GM18502 (cell line): ENCODE measurements around the gene CNOT10.

Experiments used
- ATAC-seq: cut with Tn5 transposase; IDR thresholded peaks from one replicate; pipeline ENCODE4 v1.9.1; 2021; ENCODE audit warnings: mild to moderate bottlenecking; ENCODE audit not compliant: unreplicated experiment, poor library complexity

CNOT10 gene

GRCh38 chr3:32816439-32817256, 131.7 kb downstream of the CNOT10 start:
- ATAC-seq, result no peak

DNA sequence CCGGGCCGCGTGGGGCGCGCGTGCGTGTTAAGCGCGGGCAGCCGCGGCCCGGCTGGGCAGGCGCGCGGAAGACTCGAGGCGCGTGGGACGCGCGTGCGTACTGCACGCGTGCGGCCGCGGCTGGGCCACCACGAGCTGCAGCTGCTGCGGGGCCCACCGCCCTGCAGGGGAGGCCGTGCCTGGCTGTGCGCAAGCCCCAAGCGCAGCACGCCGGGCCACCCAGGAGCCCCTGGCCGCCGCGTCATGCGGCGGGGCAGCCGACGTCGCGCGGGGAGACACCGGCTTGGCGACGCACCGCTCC, 132.2 kb downstream of the CNOT10 start:
- no peak for ATAC-seq

DNA sequence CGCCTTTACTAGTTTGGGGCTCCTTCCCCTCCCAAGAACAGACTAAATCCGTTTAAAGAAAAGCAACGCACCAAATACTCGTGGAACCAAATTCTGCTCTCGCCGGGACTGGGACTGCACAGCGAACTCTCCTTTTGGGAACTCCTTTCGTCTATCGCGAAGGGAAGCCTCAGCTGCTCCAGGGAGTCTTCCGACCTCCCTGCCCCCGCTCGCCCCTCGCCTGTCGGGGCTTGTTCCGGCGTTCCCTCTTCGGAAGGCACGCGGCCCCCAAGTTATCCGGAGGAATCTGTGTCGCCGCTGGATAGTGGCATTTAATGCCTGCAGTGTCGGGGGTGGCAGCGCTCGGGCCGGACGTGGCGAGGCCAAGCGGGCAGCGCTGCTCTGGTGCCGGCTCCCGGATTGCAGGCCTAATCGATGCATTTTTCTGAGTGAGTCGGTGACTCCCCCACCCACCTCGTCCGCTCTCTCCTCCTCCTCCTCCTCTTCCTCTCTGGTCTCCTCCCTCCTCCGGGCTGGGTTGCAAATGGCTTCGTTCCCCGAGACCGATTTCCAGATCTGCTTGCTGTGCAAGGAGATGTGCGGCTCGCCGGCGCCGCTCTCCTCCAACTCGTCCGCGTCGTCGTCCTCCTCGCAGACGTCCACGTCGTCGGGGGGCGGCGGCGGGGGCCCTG, 132.7 kb downstream of the CNOT10 start, which contains the start of gene TRIM71:
TRIM71 (plus strand) TSS at position 440 of the 671 bp plus-strand sequence; CDS start at position 524, 84 bp downstream.
- ATAC-seq, result no peak

GRCh38 chr3:32818229-32818969, 133.4 kb downstream of the CNOT10 start:
- ATAC-seq, result no peak

DNA sequence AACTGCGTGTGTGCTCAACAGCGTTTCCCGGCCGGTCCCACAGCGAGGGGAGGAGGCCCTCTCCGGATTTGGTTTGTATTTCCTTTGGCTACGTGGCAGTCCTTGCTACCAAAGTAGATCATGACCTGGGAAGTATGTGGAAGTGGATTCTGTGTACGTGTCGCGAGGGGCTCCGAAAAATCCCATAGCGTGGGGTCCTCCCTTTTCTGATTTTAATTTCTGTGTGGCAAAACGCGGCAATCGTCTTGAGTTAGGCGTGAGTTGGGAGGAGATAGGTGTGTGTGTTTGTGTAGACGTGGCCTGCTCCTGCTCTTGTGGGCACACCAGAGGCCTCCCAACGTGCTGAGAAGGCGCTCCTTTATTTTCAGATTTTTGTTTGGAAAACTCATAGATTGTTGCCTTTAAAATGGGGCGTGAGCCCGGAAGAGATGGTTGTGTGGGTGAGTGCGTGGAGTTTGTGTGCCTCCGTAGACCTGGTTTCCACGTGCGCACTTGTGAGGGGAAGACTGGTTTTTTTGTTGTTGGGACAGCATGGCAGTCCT, 134.1 kb downstream of the CNOT10 start:
- no peak for ATAC-seq

DNA sequence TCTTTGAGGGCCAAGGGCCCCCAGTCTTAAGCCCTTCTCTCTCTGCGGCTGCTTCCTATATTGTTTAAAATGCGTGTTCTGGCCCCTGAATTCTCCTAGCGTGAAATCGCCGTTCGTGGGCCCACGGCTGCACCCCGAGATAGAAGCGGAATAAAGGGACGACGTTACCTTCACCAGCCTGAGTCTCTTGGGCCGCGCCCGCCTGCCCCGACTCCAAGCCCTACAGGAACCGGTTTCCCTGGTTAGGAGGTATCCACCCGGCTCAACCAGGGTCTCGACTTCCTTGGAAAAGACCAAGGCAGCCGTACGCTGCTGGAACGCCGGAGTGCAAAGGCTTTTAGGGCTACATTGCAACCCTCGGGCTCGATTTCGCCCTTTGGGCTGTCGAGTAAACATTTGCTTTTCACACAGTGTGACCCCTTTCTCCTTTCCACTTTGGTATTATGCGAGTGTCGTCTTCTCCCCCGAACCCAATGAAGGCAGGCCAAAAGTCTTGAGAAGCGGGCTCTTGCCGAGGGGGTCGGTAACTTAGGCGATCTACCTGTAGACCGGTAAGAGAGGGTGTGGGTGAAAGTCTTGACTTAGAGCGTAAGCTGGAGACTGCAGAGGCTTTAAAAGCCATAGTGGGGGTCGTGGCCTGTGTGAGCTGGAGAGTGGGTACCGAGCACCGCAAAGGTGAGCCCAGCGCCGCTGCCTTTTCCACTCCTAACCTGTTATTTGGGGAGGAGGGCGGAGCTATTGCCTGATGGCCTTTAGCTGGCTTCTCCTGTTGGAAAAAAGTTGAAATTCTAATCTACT, 134.8 kb downstream of the CNOT10 start:
- no peak for ATAC-seq

GRCh38 chr3:32820430-32820829, 135.4 kb downstream of the CNOT10 start:
- ATAC-seq, result no peak

DNA sequence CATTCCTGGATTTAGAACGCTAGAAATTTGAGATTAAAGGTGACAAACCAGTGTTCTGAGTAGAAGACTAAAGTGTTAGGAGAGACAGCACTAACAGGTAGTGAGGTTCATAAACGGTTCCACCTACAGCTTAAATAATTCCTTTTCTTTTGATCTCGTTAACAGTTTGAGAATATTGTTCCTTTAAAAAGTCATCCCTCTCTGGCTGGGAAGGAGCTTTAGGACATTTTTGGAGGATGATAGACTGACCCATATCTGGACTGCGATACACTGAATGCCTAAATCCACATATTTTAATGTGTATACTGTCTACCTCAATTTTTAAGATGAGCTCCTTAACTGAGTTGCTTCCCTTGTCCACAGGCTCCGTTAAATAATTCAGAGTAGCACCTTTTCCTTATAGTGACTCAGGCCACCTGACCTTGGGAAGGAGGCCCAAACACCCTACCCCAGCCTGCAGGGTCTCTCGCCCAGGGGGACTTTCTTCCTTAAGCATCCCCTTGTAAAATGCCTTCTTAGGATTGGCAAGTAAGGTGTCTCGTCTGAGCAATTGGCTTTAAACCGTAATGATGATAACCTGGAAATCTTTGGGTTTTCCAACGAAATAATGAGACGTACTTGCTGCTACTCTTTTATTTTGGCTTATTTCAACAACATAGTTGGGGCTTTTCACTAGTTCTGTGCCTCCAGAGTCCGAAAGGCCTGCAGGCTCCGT, 136.1 kb downstream of the CNOT10 start:
- ATAC-seq, result no peak

DNA sequence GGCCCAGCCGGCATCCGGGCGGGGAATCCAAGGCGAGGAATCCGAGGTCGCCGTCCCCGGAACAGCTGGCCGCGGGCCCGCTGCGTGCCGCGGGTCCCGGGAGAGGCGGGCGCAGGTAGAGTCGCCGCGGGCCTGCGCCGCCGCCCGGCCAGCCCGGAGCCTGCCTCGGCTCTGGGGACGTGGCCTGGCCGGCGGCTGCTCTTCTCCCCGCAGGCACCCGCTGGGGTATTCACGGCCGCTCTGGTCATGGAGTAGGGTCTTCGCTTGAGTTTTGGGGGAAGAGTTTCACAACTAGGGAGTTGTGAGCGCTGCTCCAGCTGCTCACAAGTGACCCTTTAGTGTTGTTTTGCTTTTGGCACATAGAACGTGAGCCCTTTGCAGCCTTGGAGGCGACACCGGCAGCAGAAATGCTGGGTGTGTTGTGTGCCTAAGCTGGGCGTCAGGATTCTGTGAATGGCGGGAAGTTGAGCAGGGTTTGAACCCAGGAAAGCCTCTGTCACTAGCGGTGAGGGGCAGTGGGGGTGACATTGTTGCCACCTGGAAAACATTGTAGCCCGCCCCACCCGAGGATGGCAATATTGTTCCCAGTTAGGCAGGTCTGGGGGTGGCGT, 136.8 kb downstream of the CNOT10 start:
- ATAC-seq, result no peak

DNA sequence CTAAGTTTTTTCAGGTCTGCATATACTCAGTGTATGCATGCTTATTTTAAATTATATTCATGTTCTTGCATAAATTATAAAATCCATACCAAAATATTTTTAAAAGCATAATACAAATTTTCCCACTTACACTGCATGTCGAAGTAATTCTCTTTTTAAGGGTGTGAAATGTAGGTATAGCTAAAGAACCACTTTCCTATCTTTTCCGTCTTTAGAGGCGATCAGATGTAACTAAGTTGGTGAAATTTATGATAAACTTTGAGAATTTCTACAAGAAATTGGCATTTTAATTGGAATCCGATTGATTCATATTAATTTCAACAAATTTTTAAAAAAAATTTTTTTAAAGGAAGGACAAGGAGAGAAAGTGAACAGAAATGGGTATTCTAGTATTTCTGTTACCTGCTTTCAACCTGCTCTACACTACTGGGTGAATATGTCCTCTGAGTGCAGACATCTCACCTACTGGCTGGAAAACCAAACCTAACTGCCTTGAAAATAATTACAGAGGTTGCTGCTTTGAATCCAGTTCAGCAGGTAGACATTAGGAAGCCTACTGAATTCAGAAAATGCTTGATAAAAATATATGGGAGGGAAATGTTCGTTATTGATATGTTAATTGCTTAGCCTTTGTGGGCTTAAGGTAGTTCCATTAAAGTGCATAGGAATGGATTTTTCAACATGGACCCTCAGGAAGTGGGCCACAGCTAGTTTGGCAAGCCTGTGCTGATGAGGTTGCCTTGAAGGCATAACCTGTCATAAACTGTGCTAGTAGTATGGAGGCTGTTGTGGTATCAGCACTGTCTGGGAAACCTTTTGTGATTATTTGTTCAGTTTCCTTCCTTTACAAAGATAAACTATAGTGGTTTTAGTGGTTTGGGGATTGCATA, 137.9 kb downstream of the CNOT10 start:
- ATAC-seq, result no peak
